Lung (tissue), 16 donors: Measurements from ENCODE around the gene SYT10. TPM values are rescaled to one million over a fixed set of nuclear protein-coding genes. Genes with fewer than 3 reads are reported as not detected.
A peak's percentile ranks its signal among the peaks of the same experiment; 100 is the strongest.

Experiments
- ATAC-seq: fragments of 200-7000 bp; cut with Tn5 transposase; one replicate; pipeline ENCODE4 v1.9.1; 2020; ENCODE audit warnings: moderate number of reproducible peaks; ENCODE audit not compliant: insufficient read depth, low FRiP score
- DNase-seq, 3 donors: peaks; one replicate each; pipeline ENCODE4 v3.0.0-alpha.2; 2013 to 2017
- H3K27ac ChIP-seq, 2 donors: one replicate each; pipeline ENCODE4 v1.5.1; 2013; ENCODE audit warnings: mild to moderate bottlenecking in 2 of 2, moderate library complexity in 2 of 2, control low read depth in 1 of 2, inconsistent platforms in 1 of 2, low read depth in 1 of 2, low read length in 1 of 2
- H3K27me3 ChIP-seq, 3 donors: one replicate each; pipeline ENCODE4 v1.5.1; 2013; ENCODE audit warnings: low read length in 2 of 3; ENCODE audit not compliant: control insufficient read depth in 3 of 3, insufficient read depth in 3 of 3
- H3K36me3 ChIP-seq, 4 donors: one replicate each; pipeline ENCODE4 v1.5.1; 2013; ENCODE audit warnings: low read length in 4 of 4, mild to moderate bottlenecking in 1 of 4, moderate library complexity in 1 of 4; ENCODE audit not compliant: control insufficient read depth in 4 of 4, insufficient read depth in 4 of 4
- H3K4me1 ChIP-seq, 5 donors: one replicate each; pipeline ENCODE4 v1.5.1; 2013; ENCODE audit warnings: low read length in 5 of 5, mild to moderate bottlenecking in 2 of 5, moderate library complexity in 1 of 5; ENCODE audit not compliant: control insufficient read depth in 5 of 5, insufficient read depth in 5 of 5
- H3K4me3 ChIP-seq: one replicate; pipeline ENCODE4 v1.5.1; 2013; ENCODE audit warnings: mild to moderate bottlenecking, control low read depth, moderate library complexity
- H3K9ac ChIP-seq, 2 donors: one replicate each; pipeline ENCODE4 v1.5.1; 2013; ENCODE audit warnings: low read length in 2 of 2, control low read depth in 1 of 2; ENCODE audit not compliant: insufficient read depth in 1 of 2
- H3K9me3 ChIP-seq, 4 donors: one replicate each; pipeline ENCODE4 v1.5.1; 2013; ENCODE audit warnings: low read length in 3 of 4, mild to moderate bottlenecking in 1 of 4, moderate library complexity in 1 of 4; ENCODE audit not compliant: control insufficient read depth in 4 of 4, insufficient read depth in 3 of 4
- CTCF ChIP-seq: IDR thresholded peaks from 2 replicates; pipeline ENCODE4 v1.5.1; 2012; ENCODE audit warnings: mild to moderate bottlenecking; ENCODE audit errors: control extremely low read depth, extremely low read depth
- WGBS, 2 donors: extraction: QIAGEN DNeasy Blood & Tissue Kit; methylation state at CpG; one replicate each; pipeline ENCODE4 v1.1.7; 2013; 5-methylcytosine and 5-hydroxymethylcytosine counted together
- long read RNA-seq, 5 donors: transcript quantifications; one replicate each; lab custom pipeline, GENCODE V29; 2026
- polyA plus RNA-seq, 2 donors: library from polyadenylated mRNA; stranded (reverse); fragments of 200-250 nt; gene quantifications; one replicate each; pipeline ENCODE4 v1.2.1, GENCODE V29; 2013
- total RNA-seq, 2 donors: library from RNA; depleted of rRNA in 1 of 2; stranded (reverse); fragments of >200 nt in 1 of 2; gene quantifications; one replicate each; pipeline ENCODE4 v1.2.1, GENCODE V29; 2014 to 2021
- donor health status: control.
- donor health status: control.
- donor health status: Bipolar disorder and iron deficiency.
- donor health status: healthy.
- donor health status: DM: yes; HTN: yes; CAD: no.

SYT10 gene
- total RNA-seq (under 1 TPM; 0.12 to 0.17 TPM), polyA plus RNA-seq (under 1 TPM in 1 of 2 donors, not detected in 1; 0.01 TPM)
- long read RNA-seq, donor 1 = 0 reads
- long read RNA-seq, donor 2 = 0 reads
- long read RNA-seq, donor 3 = 0 reads
- long read RNA-seq, donor 4 = 0 reads
- long read RNA-seq, donor 5 = 0 reads

GRCh38 chr12:33439587-33440011, at the start of gene SYT10:
TSS of gene SYT10 (minus strand) at chr12:33439819. CDS start at chr12:33439522, 297 bp downstream.
- H3K27ac ChIP-seq = no peak within 1 kb of the TSS
- 2 to 3% methylated on average over 30 to 49 of the region's 49 CpGs for WGBS, 2 donors
- H3K9me3 ChIP-seq = peaks cover 0 to 7% (median 2%) of the 10 kb centered on the region in 4 donors
- peak; percentile 19 for ATAC-seq
- no peak for TF ChIP-seq CTCF
- peaks cover 18 to 54% (median 42%) of the 10 kb centered on the region in 3 donors for H3K27me3 ChIP-seq
- peak; percentile 17 to 23 (median 20) for DNase-seq
- peaks cover 0 to 7% (median 0%) of the 10 kb centered on the region in 5 donors for H3K4me1 ChIP-seq
- H3K4me3 ChIP-seq = peak within 1 kb of the TSS; percentile 53
- no peak within 1 kb of the TSS for H3K9ac ChIP-seq
- no peaks in the 10 kb centered on the region for H3K36me3 ChIP-seq

- 28 to 69% methylated on average over 1 of the region's 1 CpG for WGBS, 2 donors
- H3K4me1 ChIP-seq = no peaks in the 10 kb centered on the region
- no peak for ATAC-seq
- H3K27ac ChIP-seq = no peak overlapping the region
- no peak overlapping the region for H3K9ac ChIP-seq
- H3K9me3 ChIP-seq = peaks cover 0 to 6% (median 1%) of the 10 kb centered on the region in 4 donors
- no peaks in the 10 kb centered on the region for H3K27me3 ChIP-seq
- no peaks in the 10 kb centered on the region for H3K36me3 ChIP-seq
- DNase-seq = no peak
- no peak for TF ChIP-seq CTCF
- H3K4me3 ChIP-seq = no peak overlapping the region
These were observed 48.4 kb upstream of the SYT10 start for GRCh38 chr12:33488036-33488435.

- Histone ChIP-seq H3K27me3 (no peaks in the 10 kb centered on the region), H3K27ac (no peak overlapping the region), H3K4me3 (no peak overlapping the region), H3K9ac (no peak overlapping the region), H3K36me3 (no peaks in the 10 kb centered on the region), H3K9me3 (peaks cover 0 to 4% (median 1%) of the 10 kb centered on the region in 4 donors), H3K4me1 (no peaks in the 10 kb centered on the region)
- no peak for TF ChIP-seq CTCF
- DNase-seq (no peak), ATAC-seq (no peak)
- 63 to 85% methylated on average over 2 of the region's 2 CpGs for WGBS, 2 donors
These were observed 46.4 kb upstream of the SYT10 start for GRCh38 chr12:33486058-33486457.

GRCh38 chr12:33484161-33484560, 44.5 kb upstream of the SYT10 start:
- DNase-seq = no peak
- peaks cover 0 to 2% (median 0%) of the 10 kb centered on the region in 4 donors for H3K9me3 ChIP-seq
- no peaks in the 10 kb centered on the region for H3K27me3 ChIP-seq
- H3K36me3 ChIP-seq = no peaks in the 10 kb centered on the region
- 53 to 63% methylated on average over 1 of the region's 1 CpG for WGBS, 2 donors
- ATAC-seq = no peak
- no peak overlapping the region for H3K9ac ChIP-seq
- no peak overlapping the region for H3K27ac ChIP-seq
- no peak for TF ChIP-seq CTCF
- no peak overlapping the region for H3K4me3 ChIP-seq
- no peaks in the 10 kb centered on the region for H3K4me1 ChIP-seq
